ENCODE data around the gene KIRREL3.

KIRREL3 gene

GRCh38 chr11:126830216-126830806 lies 170.3 kb downstream of the KIRREL3 start:
- no peak for DNase-seq (ENCODE audit: low read depth)

GRCh38 chr11:126829716-126830115 lies 170.9 kb downstream of the KIRREL3 start:
- no peak for DNase-seq (ENCODE audit: low read depth)

- DNase-seq (ENCODE audit: low read depth), result no peak
These were observed 176.4 kb downstream of the KIRREL3 start for GRCh38 chr11:126824035-126824607.

- no peak for DNase-seq (ENCODE audit: low read depth)
These were observed 177.3 kb downstream of the KIRREL3 start for GRCh38 chr11:126823274-126823673.

- no peak for DNase-seq (ENCODE audit: low read depth)
These were observed 178.7 kb downstream of the KIRREL3 start for GRCh38 chr11:126821827-126822226.

- no peak for DNase-seq (ENCODE audit: low read depth)
These were observed 181.4 kb downstream of the KIRREL3 start for GRCh38 chr11:126819194-126819593.

GRCh38 chr11:126817523-126818450 lies 182.8 kb downstream of the KIRREL3 start:
- no peak for DNase-seq (ENCODE audit: low read depth)

GRCh38 chr11:126817096-126817495 lies 183.5 kb downstream of the KIRREL3 start:
- no peak for DNase-seq (ENCODE audit: low read depth)

- DNase-seq (ENCODE audit: low read depth), result no peak
These were observed 183.9 kb downstream of the KIRREL3 start for GRCh38 chr11:126816645-126817044.

GRCh38 chr11:126815111-126815510 lies 185.5 kb downstream of the KIRREL3 start:
- DNase-seq (ENCODE audit: low read depth), result no peak

GRCh38 chr11:126810776-126811175 lies 189.8 kb downstream of the KIRREL3 start:
- DNase-seq (ENCODE audit: low read depth), result no peak

- DNase-seq (ENCODE audit: low read depth), result no peak
These were observed 190.9 kb downstream of the KIRREL3 start for GRCh38 chr11:126809514-126810289.

- no peak for DNase-seq (ENCODE audit: low read depth)
These were observed 191.7 kb downstream of the KIRREL3 start for GRCh38 chr11:126808836-126809235.

- no peak for DNase-seq (ENCODE audit: low read depth)
These were observed 192.3 kb downstream of the KIRREL3 start for GRCh38 chr11:126808296-126808695.

GRCh38 chr11:126805870-126806269 lies 194.7 kb downstream of the KIRREL3 start:
- DNase-seq (ENCODE audit: low read depth), result no peak

GRCh38 chr11:126804363-126804762 lies 196.2 kb downstream of the KIRREL3 start:
- no peak for DNase-seq (ENCODE audit: low read depth)

GRCh38 chr11:126800009-126800408 lies 200.6 kb downstream of the KIRREL3 start:
- no peak for DNase-seq (ENCODE audit: low read depth)

- DNase-seq (ENCODE audit: low read depth), result no peak
These were observed 203.0 kb downstream of the KIRREL3 start for GRCh38 chr11:126797457-126798169.

GRCh38 chr11:126793596-126793995 lies 207.0 kb downstream of the KIRREL3 start:
- no peak for DNase-seq (ENCODE audit: low read depth)

- no peak for DNase-seq (ENCODE audit: low read depth)
These were observed 208.6 kb downstream of the KIRREL3 start for GRCh38 chr11:126791991-126792390.

GRCh38 chr11:126791446-126791845 lies 209.1 kb downstream of the KIRREL3 start:
- no peak for DNase-seq (ENCODE audit: low read depth)
